CD4-positive, alpha-beta T cell (primary cell): ENCODE results near the gene IL1RAPL2. TPM values are rescaled to one million over a fixed set of nuclear protein-coding genes. Genes with fewer than 3 reads are reported as not detected.

Source experiments
- ATAC-seq: fragments of 200-7000 bp; cut with Tn5 transposase; one replicate; pipeline ENCODE4 v1.10.0; 2022; ENCODE audit warnings: mild to moderate bottlenecking; ENCODE audit not compliant: poor library complexity
- CTCF ChIA-PET: fragments of 350-600 bp; sonication (Branson Sonifier 250); formaldehyde crosslinking; loops from one replicate; lab custom pipeline; 2021; ENCODE audit warnings: antibody characterized with exemption, inconsistent platforms; lab: Charles Lee
- POLR2A ChIA-PET: fragments of 350-600 bp; sonication (Branson Sonifier 250); formaldehyde crosslinking; loops from one replicate; lab custom pipeline; 2021; ENCODE audit warnings: antibody characterized with exemption, inconsistent platforms; lab: Charles Lee
- DNase-seq, 14 experiments: peaks; one replicate each; pipeline ENCODE4 v3.0.0-alpha.2; 2013 to 2020; ENCODE audit warnings: mixed read lengths in 2 of 14
- H3K27ac ChIP-seq, 2 donors: one replicate each; pipeline versions ENCODE4 v1.5.1 to v1.7.0; 2013; ENCODE audit warnings: low read length in 2 of 2, low read depth in 1 of 2, mild to moderate bottlenecking in 1 of 2
- H3K27me3 ChIP-seq, 2 experiments: 1 replicate in 1 of 2; 2 replicates in 1 of 2; pipeline versions ENCODE4 v1.6.1 to v1.7.0; 2013; ENCODE audit warnings: low read length in 2 of 2, control low read depth in 1 of 2, mild to moderate bottlenecking in 1 of 2, moderate library complexity in 1 of 2; ENCODE audit not compliant: insufficient read depth in 2 of 2, control insufficient read depth in 1 of 2
- H3K36me3 ChIP-seq: one replicate; pipeline ENCODE4 v1.6.1; 2013; ENCODE audit warnings: low read length, control low read depth; ENCODE audit not compliant: insufficient read depth
- H3K4me1 ChIP-seq: one replicate; pipeline ENCODE4 v1.6.1; 2013; ENCODE audit warnings: low read length, control low read depth; ENCODE audit not compliant: insufficient read depth
- H3K4me3 ChIP-seq: one replicate; pipeline ENCODE4 v1.5.1; 2013; ENCODE audit warnings: mild to moderate bottlenecking, low read length, moderate library complexity
- H3K9me3 ChIP-seq, 2 experiments: 1 replicate in 1 of 2; 2 replicates in 1 of 2; pipeline versions ENCODE4 v1.6.1 to v1.7.0; 2013; ENCODE audit warnings: low read length in 2 of 2, mild to moderate bottlenecking in 2 of 2, control low read depth in 1 of 2, moderate library complexity in 1 of 2; ENCODE audit not compliant: control insufficient read depth in 1 of 2, insufficient read depth in 1 of 2
- H3K27ac Mint-ChIP-seq: one replicate; pipeline ENCODE4 v1.8.0; 2020; ENCODE audit warnings: mixed read lengths
- H3K27me3 Mint-ChIP-seq: one replicate; pipeline ENCODE4 v1.8.0; 2021; ENCODE audit warnings: mixed read lengths
- H3K36me3 Mint-ChIP-seq: one replicate; pipeline ENCODE4 v1.8.0; 2021; ENCODE audit warnings: low read depth, mixed read lengths
- H3K4me1 Mint-ChIP-seq: one replicate; pipeline ENCODE4 v1.8.0; 2021; ENCODE audit warnings: low read depth, mixed read lengths
- H3K4me3 Mint-ChIP-seq: one replicate; pipeline ENCODE4 v1.8.0; 2020; ENCODE audit warnings: mild to moderate bottlenecking, mixed read lengths
- H3K9me3 Mint-ChIP-seq: one replicate; pipeline ENCODE4 v1.8.0; 2020; ENCODE audit warnings: mixed read lengths
- CTCF ChIP-seq: fragments of 200-600 bp; IDR thresholded peaks from one replicate; pipeline ENCODE4 v1.8.0; 2022; ENCODE audit warnings: antibody characterized with exemption, mild to moderate bottlenecking
- intact Hi-C, 2 experiments: fragments of 100-400 bp; cut with DNase I in 1 of 2; cut with micrococcal nuclease in 1 of 2; formaldehyde crosslinking; loops; one replicate each; pipeline versions ENCODE4 v1.15.1 to v1.9.0; 2023 to 2025; cut with DNase I, micrococcal nuclease
- total RNA-seq, 174 experiments: library from RNA in 2 of 174; stranded (reverse) in 2 of 174; gene quantifications; one replicate each; pipeline ENCODE4 v1.2.3 and lab custom pipeline; 2021 to 2026

IL1RAPL2 gene
- total RNA-seq, 2 experiments from 2014 or later, result not detected

GRCh38 chrX:104854188-104854587 is 288.2 kb downstream of the IL1RAPL2 start:
- Mint-ChIP-seq H3K36me3 (no peaks in the 10 kb centered on the region), H3K27me3 (no peaks in the 10 kb centered on the region), H3K4me3 (no peak overlapping the region), H3K27ac (no peak overlapping the region), H3K9me3 (no peaks in the 10 kb centered on the region), H3K4me1 (no peaks in the 10 kb centered on the region)
- ChIA-PET CTCF (no interaction called here), POLR2A (no interaction called here)
- ATAC-seq (no peak), DNase-seq (no peak)
- Histone ChIP-seq H3K27ac (no peak overlapping the region), H3K9me3 (no peaks in the 10 kb centered on the region), H3K27me3 (no peaks in the 10 kb centered on the region), H3K4me1 (no peaks in the 10 kb centered on the region), H3K4me3 (no peak overlapping the region), H3K36me3 (no peaks in the 10 kb centered on the region)
- no peak for TF ChIP-seq CTCF
- intact Hi-C loops, result no loop called here

GRCh38 chrX:104854790-104855340 is 288.9 kb downstream of the IL1RAPL2 start:
- Histone ChIP-seq H3K9me3 (no peaks in the 10 kb centered on the region), H3K4me3 (no peak overlapping the region), H3K4me1 (no peaks in the 10 kb centered on the region), H3K36me3 (no peaks in the 10 kb centered on the region), H3K27me3 (no peaks in the 10 kb centered on the region), H3K27ac (no peak overlapping the region)
- no peaks in the 10 kb centered on the region for H3K36me3 Mint-ChIP-seq
- CTCF ChIA-PET, result no interaction called here
- ATAC-seq (no peak), DNase-seq (no peak)
- intact Hi-C loops, result no loop called here
- no peaks in the 10 kb centered on the region for H3K27me3 Mint-ChIP-seq
- H3K9me3 Mint-ChIP-seq, result no peaks in the 10 kb centered on the region
- no peak overlapping the region for H3K4me3 Mint-ChIP-seq
- POLR2A ChIA-PET, result no interaction called here
- no peak for TF ChIP-seq CTCF
- no peak overlapping the region for H3K27ac Mint-ChIP-seq
- H3K4me1 Mint-ChIP-seq, result no peaks in the 10 kb centered on the region

- ChIA-PET CTCF (no interaction called here), POLR2A (no interaction called here)
- H3K4me1 ChIP-seq, result no peaks in the 10 kb centered on the region
- H3K36me3 Mint-ChIP-seq, result no peaks in the 10 kb centered on the region
- no peak overlapping the region for H3K4me3 ChIP-seq
- no peaks in the 10 kb centered on the region for H3K27me3 ChIP-seq
- intact Hi-C loops, result no loop called here
- no peak for TF ChIP-seq CTCF
- H3K36me3 ChIP-seq, result no peaks in the 10 kb centered on the region
- no peaks in the 10 kb centered on the region for H3K27me3 Mint-ChIP-seq
- H3K4me1 Mint-ChIP-seq, result no peaks in the 10 kb centered on the region
- H3K4me3 Mint-ChIP-seq, result no peak overlapping the region
- no peak for DNase-seq
- no peak overlapping the region for H3K27ac ChIP-seq
- ATAC-seq, result no peak
- H3K9me3 Mint-ChIP-seq, result no peaks in the 10 kb centered on the region
- no peak overlapping the region for H3K27ac Mint-ChIP-seq
- H3K9me3 ChIP-seq, result no peaks in the 10 kb centered on the region
Measured at GRCh38 chrX:104863466-104863865, 297.5 kb downstream of the IL1RAPL2 start.
